22Rv1 (cell line): ENCODE measurements around the gene BEND3.

Experiments used
- ZFX ChIP-seq: fragments of 450-650 bp; IDR thresholded peaks from 2 replicates; pipeline ENCODE4 v1.6.1; 2017; ENCODE audit warnings: antibody characterized with exemption, borderline replicate concordance
- TF ChIP-seq, protein P1 (sequence below): fragments of 450-650 bp; IDR thresholded peaks from 2 replicates; pipeline ENCODE4 v1.5.1; 2017; ENCODE audit warnings: mild to moderate bottlenecking

DNA sequence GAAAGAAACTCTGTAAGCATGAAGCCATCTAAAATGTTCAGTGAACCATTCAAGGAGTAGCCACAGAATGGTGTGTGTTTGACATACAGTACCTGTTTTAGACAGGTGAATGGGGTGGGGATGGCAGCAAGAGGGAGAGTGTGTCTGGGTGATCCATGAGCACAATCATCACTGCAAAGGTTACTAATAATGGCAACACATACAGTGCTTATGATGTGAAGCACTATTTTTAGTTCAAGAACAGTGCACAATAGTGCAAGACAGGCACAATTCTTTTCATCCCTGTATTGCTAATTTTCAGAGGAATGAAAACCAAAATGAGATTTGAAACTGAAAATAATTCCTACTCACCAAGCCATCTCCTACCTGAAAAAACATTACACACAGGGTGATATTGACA, 14.1 kb downstream of the BEND3 start:
- TF ChIP-seq, protein P1, sequence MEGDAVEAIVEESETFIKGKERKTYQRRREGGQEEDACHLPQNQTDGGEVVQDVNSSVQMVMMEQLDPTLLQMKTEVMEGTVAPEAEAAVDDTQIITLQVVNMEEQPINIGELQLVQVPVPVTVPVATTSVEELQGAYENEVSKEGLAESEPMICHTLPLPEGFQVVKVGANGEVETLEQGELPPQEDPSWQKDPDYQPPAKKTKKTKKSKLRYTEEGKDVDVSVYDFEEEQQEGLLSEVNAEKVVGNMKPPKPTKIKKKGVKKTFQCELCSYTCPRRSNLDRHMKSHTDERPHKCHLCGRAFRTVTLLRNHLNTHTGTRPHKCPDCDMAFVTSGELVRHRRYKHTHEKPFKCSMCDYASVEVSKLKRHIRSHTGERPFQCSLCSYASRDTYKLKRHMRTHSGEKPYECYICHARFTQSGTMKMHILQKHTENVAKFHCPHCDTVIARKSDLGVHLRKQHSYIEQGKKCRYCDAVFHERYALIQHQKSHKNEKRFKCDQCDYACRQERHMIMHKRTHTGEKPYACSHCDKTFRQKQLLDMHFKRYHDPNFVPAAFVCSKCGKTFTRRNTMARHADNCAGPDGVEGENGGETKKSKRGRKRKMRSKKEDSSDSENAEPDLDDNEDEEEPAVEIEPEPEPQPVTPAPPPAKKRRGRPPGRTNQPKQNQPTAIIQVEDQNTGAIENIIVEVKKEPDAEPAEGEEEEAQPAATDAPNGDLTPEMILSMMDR = no peak
- TF ChIP-seq ZFX = no peak
